Loucy (cell line): ENCODE data around the gene PRR5L.

Experiments used
- CTCF ChIP-seq: fragments of 200-600 bp; sonication (generic); conservative IDR thresholded peaks from 2 replicates; pipeline ENCODE4 v1.5.1; 2014; ENCODE audit warnings: mild to moderate bottlenecking, antibody characterized with exemption, low read length
- EZH2phosphoT487 ChIP-seq: fragments of 200-600 bp; IDR thresholded peaks from 2 replicates; pipeline ENCODE4 v1.6.1; 2018; ENCODE audit warnings: antibody characterized with exemption, mild to moderate bottlenecking, moderate library complexity, borderline replicate concordance

GRCh38 chr11:36339888-36340287 is 43.8 kb downstream of the PRR5L start:
- TF ChIP-seq CTCF = no peak
- TF ChIP-seq EZH2phosphoT487 = no peak
